ENCODE measurements around the gene RHOD. TPM values are rescaled to one million over a fixed set of nuclear protein-coding genes. Genes with fewer than 3 reads are reported as not detected.

Gene RHOD
- total RNA-seq, 3 donors from 2014 or later = 27.2 to 30.5 (median 28.1) TPM

DNA sequence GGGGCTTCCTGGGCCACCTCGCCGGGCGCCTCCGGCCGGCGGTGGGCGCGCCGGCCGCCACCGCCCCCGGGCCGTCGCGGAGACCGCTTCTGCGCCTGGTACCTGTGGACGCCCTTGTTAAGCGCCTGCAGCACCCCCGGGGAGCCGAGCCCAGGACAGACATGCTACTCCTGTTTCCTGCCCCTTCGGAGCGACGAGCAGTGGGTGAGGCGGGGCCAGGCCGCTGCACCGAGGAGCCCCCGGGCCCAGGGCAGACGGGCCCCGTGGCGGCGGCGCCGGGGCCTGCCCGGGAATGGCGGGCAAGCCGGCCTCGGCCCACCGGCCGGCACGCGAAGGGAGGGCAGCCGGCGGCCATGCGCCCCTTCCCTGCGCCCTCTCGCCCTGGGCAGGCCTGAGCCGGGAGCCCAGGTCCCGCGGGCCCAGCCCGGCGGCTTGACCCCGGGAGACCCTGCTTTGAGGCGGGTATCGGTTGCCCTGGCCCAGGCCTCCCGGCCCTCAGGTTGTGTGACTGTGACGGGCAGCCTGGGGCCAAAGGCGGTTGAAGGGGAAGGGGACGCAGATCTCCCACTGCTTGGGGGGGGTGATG lies 61.6 kb downstream of the RHOD start:
- DNase-seq (ENCODE audit: low spot score in 2 of 2) = peak; percentile 48 to 52
- Histone ChIP-seq H3K27me3 (no peaks in the 10 kb centered on the region), H3K27ac (peak overlapping the region; percentile 99), H3K36me3 (no peaks in the 10 kb centered on the region), H3K4me3 (peak overlapping the region; percentile 86 to 98 (median 96)), H3K9me3 (no peaks in the 10 kb centered on the region), H3K4me1 (no peaks in the 10 kb centered on the region)
- intact Hi-C loops (cut with DNase I; ENCODE audit: low total_unique reads) = no loop called here
- TF ChIP-seq, protein P1, sequence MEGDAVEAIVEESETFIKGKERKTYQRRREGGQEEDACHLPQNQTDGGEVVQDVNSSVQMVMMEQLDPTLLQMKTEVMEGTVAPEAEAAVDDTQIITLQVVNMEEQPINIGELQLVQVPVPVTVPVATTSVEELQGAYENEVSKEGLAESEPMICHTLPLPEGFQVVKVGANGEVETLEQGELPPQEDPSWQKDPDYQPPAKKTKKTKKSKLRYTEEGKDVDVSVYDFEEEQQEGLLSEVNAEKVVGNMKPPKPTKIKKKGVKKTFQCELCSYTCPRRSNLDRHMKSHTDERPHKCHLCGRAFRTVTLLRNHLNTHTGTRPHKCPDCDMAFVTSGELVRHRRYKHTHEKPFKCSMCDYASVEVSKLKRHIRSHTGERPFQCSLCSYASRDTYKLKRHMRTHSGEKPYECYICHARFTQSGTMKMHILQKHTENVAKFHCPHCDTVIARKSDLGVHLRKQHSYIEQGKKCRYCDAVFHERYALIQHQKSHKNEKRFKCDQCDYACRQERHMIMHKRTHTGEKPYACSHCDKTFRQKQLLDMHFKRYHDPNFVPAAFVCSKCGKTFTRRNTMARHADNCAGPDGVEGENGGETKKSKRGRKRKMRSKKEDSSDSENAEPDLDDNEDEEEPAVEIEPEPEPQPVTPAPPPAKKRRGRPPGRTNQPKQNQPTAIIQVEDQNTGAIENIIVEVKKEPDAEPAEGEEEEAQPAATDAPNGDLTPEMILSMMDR (IDR thresholded peaks at IDR 0.05) = peak in 1 of 3 donors; percentile 5
- TF ChIP-seq POLR2AphosphoS5 (IDR thresholded peaks at IDR 0.05) = no peak

DNA sequence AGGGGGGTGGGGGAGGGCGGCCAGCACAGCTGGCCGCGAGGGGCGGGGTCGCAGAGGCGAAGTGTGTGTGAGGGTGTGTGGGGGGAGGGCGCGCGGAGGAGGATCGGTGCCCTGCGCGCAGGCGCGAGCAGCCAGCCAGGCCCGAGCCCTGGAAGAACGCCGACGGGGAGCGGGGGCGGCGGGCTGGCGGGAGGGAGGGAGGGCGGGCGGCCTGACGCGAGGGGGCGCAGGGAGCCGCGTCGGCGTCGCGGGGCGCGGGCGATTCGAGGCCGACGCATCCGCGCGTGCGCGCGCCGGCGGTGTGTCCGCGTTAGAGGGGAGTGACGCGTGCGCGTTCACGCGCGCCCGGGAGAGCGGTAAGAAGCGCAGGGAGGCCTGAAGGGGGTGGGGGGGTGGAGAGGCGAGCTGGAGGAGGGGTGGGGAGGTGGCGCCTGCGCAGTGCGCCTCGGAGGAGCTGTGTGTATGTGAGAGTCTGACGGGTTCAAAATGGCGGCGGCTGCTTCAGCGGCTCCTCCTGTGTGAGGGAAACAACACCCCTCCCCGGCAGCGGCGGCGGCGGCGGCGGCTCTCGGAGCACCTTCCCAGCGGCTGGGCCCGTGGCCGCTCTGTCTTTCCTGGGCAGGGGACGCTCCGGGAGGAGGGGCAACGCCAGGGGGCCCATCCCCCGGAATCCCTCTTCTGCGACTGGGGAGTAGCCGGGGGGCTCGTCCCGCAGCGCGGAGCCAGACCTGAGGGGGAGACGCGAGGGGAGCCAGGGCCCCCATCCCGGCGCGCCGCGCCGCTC lies 62.3 kb downstream of the RHOD start, which contains the start of gene KDM2A:
Gene KDM2A (plus strand): TSS at position 463 of the 784 bp plus-strand sequence. CDS start 2,054 bp downstream, outside the sequence.
- intact Hi-C loops (cut with DNase I; ENCODE audit: low total_unique reads) = no loop called here
- H3K4me3 ChIP-seq = peak within 1 kb of the TSS; percentile 86 to 98 (median 96)
- peak; percentile 99 for DNase-seq (ENCODE audit: low spot score in 2 of 2)
- no peaks in the 10 kb centered on the region for H3K27me3 ChIP-seq
- TF ChIP-seq POLR2AphosphoS5 (IDR thresholded peaks at IDR 0.05) (peak; percentile 27 to 58 (median 34)), POLR2A (IDR thresholded peaks at IDR 0.05) (peak; percentile 26)
- TF ChIP-seq, protein P1 (IDR thresholded peaks at IDR 0.05) = no peak
- no peaks in the 10 kb centered on the region for H3K36me3 ChIP-seq
- H3K4me1 ChIP-seq = no peaks in the 10 kb centered on the region
- H3K9me3 ChIP-seq = no peaks in the 10 kb centered on the region
- peak within 1 kb of the TSS; percentile 99 for H3K27ac ChIP-seq

DNA sequence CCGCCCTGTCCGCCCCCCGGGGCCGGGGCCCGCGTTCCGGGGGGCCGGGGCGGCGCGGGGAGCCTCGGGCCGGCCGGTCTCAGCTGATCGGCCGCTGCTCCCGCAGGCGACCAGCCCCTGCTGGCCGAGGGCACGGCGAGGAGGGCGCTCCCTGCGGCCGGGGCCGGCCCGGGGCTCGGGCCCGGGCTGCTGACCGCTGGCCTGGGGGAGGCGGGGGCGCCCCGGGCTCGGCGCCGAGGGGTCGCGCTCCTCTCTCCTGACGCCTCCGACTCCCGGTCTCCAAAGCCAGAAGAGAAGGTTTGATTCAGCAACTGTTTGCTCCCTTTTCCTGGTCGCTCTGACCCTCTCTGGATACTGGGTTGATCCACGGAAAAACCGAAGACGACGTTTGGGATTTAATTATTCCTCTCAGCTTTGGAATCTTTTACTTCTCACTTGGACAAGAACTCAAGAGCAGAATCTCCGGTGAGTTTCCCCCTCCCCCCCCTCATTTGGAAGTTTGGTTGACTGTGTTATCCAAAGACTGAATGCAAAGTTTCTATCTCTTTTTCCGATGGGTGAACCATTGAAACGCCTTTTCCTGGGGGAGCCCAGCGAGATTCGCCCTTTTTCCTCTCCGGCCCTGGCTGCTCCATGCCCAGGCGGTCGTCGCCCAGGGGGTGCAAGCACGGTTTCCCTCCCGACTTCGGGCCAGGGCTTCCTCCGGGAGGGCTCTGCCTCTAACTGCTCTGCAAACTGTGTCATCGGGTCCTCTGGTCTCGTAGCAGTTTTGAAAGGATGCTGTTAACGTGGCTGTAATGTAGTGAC lies 63.1 kb downstream of the RHOD start:
- Histone ChIP-seq H3K4me1 (no peaks in the 10 kb centered on the region), H3K4me3 (peak overlapping the region; percentile 86 to 98 (median 96)), H3K27ac (peak overlapping the region; percentile 99), H3K36me3 (no peaks in the 10 kb centered on the region), H3K9me3 (no peaks in the 10 kb centered on the region), H3K27me3 (no peaks in the 10 kb centered on the region)
- no peak for TF ChIP-seq POLR2A (IDR thresholded peaks at IDR 0.05)
- TF ChIP-seq, protein P1 (IDR thresholded peaks at IDR 0.05) = no peak
- no peak for TF ChIP-seq POLR2AphosphoS5 (IDR thresholded peaks at IDR 0.05)
- intact Hi-C loops (cut with DNase I; ENCODE audit: low total_unique reads) = no loop called here
- DNase-seq (ENCODE audit: low spot score in 2 of 2) = no peak

DNA sequence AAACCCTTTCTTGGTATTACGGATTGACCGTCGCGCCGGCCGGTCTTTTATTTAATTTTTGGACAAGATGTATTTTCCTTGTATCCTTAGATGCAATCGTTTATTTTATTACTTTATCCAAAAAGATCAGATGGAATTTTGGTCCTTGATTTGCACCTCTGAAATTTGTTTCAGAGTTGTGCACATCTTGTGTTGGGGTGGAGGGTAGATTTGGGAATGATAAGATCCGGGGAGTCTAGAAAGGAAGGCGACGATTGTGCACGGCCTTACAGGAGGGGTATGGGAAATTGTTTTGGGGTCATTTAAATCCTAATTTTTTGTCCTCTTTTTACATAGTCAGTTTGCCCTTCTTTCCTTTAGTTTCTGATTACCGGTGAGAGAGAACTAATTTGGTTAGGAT lies 63.8 kb downstream of the RHOD start:
- Histone ChIP-seq H3K27me3 (no peaks in the 10 kb centered on the region), H3K4me1 (no peaks in the 10 kb centered on the region), H3K27ac (peak overlapping the region; percentile 99), H3K36me3 (no peaks in the 10 kb centered on the region), H3K4me3 (peak overlapping the region; percentile 86 to 98 (median 96)), H3K9me3 (no peaks in the 10 kb centered on the region)
- intact Hi-C loops (cut with DNase I; ENCODE audit: low total_unique reads) = no loop called here
- TF ChIP-seq POLR2A (IDR thresholded peaks at IDR 0.05) = no peak
- peak in 1 of 3 donors; percentile 0 for TF ChIP-seq POLR2AphosphoS5 (IDR thresholded peaks at IDR 0.05)
- DNase-seq (ENCODE audit: low spot score in 2 of 2) = no peak

DNA sequence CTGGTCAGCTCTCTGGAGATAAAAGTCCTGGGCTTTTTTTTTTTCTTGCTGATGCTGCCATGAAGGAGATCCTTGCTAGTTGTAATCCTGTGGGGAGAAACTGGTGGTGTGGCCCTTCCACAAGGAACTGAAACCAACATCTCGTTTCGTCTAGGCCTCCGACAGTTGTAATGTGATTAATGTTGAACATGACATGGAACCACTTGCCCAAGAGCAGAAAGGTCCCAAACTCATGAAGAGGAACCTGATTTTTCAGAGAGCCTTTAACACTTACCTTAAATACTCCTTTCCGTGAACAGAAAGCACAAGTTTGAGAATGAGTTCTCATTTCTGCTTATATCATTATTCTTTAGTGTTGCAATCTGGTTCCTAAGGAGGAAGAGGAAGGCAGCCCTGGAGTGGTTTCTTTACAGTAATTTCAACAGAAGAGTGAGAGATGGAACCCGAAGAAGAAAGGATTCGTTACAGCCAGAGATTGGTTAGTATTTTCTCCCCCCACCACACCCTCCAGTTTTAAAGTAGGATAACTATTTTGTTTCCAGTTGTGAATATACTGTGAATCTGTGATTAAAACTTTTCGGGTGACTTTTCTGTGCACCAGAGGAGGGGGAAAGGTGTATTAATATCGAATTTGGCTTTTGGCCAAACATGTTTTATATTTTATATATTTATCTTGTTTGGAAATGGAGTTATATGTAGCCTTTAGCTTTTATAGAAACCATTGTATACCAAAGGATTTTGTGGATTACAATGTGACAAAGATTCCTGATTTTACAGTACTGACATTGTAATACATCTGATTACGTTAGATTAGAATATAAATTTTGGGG lies 64.4 kb downstream of the RHOD start:
- Histone ChIP-seq H3K9me3 (no peaks in the 10 kb centered on the region), H3K4me1 (no peaks in the 10 kb centered on the region), H3K36me3 (no peaks in the 10 kb centered on the region), H3K27me3 (no peaks in the 10 kb centered on the region), H3K4me3 (peak overlapping the region; percentile 86 to 98 (median 96)), H3K27ac (peak overlapping the region; percentile 29 to 99)
- intact Hi-C loops (cut with DNase I; ENCODE audit: low total_unique reads) = no loop called here
- no peak for TF ChIP-seq POLR2A (IDR thresholded peaks at IDR 0.05)
- TF ChIP-seq, protein P1 (IDR thresholded peaks at IDR 0.05) = no peak
- peak in 1 of 3 donors; percentile 1 for TF ChIP-seq POLR2AphosphoS5 (IDR thresholded peaks at IDR 0.05)
- no peak for DNase-seq (ENCODE audit: low spot score in 2 of 2)
